ENCODE measurements around the gene KRT16.
"Not testable (repeated sequence)": the region's sequence is repeated elsewhere in the genome, so short reads cannot be mapped to it uniquely, and the experiment has no call there.

The KRT16 gene

GRCh38 chr17:41618341-41619035 is 5.9 kb upstream of the KRT16 start:
- H3K4me1 Mint-ChIP-seq = no peaks in the 10 kb centered on the region
- no peaks in the 10 kb centered on the region for H3K36me3 Mint-ChIP-seq
- H3K27me3 Mint-ChIP-seq = peaks cover 26 to 40% of the 10 kb centered on the region in 2 donors
- ATAC-seq (replicated peaks) = no peak
- DNase-seq = no peak
- no peak overlapping the region for H3K4me3 Mint-ChIP-seq
- no peaks in the 10 kb centered on the region for H3K9me3 Mint-ChIP-seq
- H3K27ac Mint-ChIP-seq = no peak overlapping the region

GRCh38 chr17:41617698-41618097 is 5.1 kb upstream of the KRT16 start:
- no peak for DNase-seq
- Mint-ChIP-seq H3K4me3 (no peak overlapping the region), H3K27ac (no peak overlapping the region), H3K4me1 (no peaks in the 10 kb centered on the region), H3K27me3 (peaks cover 27 to 42% of the 10 kb centered on the region in 2 donors), H3K9me3 (no peaks in the 10 kb centered on the region), H3K36me3 (no peaks in the 10 kb centered on the region)
- ATAC-seq (replicated peaks) = no peak

GRCh38 chr17:41617136-41617535 is 4.6 kb upstream of the KRT16 start:
- peaks cover 31 to 42% of the 10 kb centered on the region in 2 donors for H3K27me3 Mint-ChIP-seq
- no peaks in the 10 kb centered on the region for H3K9me3 Mint-ChIP-seq
- no peaks in the 10 kb centered on the region for H3K4me1 Mint-ChIP-seq

GRCh38 chr17:41616486-41616885 is 3.9 kb upstream of the KRT16 start:
- H3K4me3 Mint-ChIP-seq; DNase-seq; H3K4me1 Mint-ChIP-seq; H3K36me3 Mint-ChIP-seq; ATAC-seq (replicated peaks); H3K27ac Mint-ChIP-seq; H3K9me3 Mint-ChIP-seq: not testable (repeated sequence)
- H3K27me3 Mint-ChIP-seq = peaks cover 33 to 42% of the 10 kb centered on the region in 2 donors

More at GRCh38 chr17:41617136-41617535, 4.6 kb upstream of the KRT16 start:
- Mint-ChIP-seq H3K27ac (no peak overlapping the region), H3K36me3 (no peaks in the 10 kb centered on the region), H3K4me3 (no peak overlapping the region)
- no peak for ATAC-seq (replicated peaks)
- DNase-seq = no peak

- no peaks in the 10 kb centered on the region for H3K9me3 Mint-ChIP-seq
- no peak for ATAC-seq (replicated peaks)
Measured at GRCh38 chr17:41615454-41615853, 2.9 kb upstream of the KRT16 start.

GRCh38 chr17:41614767-41615166 is 2.2 kb upstream of the KRT16 start:
- ATAC-seq (replicated peaks); DNase-seq; H3K9me3 Mint-ChIP-seq: not testable (repeated sequence)

More at GRCh38 chr17:41615454-41615853, 2.9 kb upstream of the KRT16 start:
- Mint-ChIP-seq H3K27ac (no peak overlapping the region), H3K27me3 (peaks cover 38 to 40% of the 10 kb centered on the region in 2 donors), H3K36me3 (no peaks in the 10 kb centered on the region), H3K4me1 (no peaks in the 10 kb centered on the region), H3K4me3 (no peak overlapping the region)
- DNase-seq = no peak

GRCh38 chr17:41614098-41614497 is 1.5 kb upstream of the KRT16 start:
- no peak for ATAC-seq (replicated peaks)
- no peak for DNase-seq
- Mint-ChIP-seq H3K4me3 (no peak overlapping the region), H3K4me1 (no peaks in the 10 kb centered on the region), H3K27ac (no peak overlapping the region), H3K9me3 (no peaks in the 10 kb centered on the region), H3K36me3 (peaks cover 0 to 2% of the 10 kb centered on the region in 2 donors), H3K27me3 (peaks cover 34 to 43% of the 10 kb centered on the region in 2 donors)

More at GRCh38 chr17:41614767-41615166, 2.2 kb upstream of the KRT16 start:
- not testable (repeated sequence) for H3K4me1 Mint-ChIP-seq, H3K4me3 Mint-ChIP-seq, H3K36me3 Mint-ChIP-seq, H3K27ac Mint-ChIP-seq
- peaks cover 35 to 39% of the 10 kb centered on the region in 2 donors for H3K27me3 Mint-ChIP-seq

- ATAC-seq (replicated peaks) = no peak
- Mint-ChIP-seq H3K36me3 (peaks cover 0 to 2% of the 10 kb centered on the region in 2 donors), H3K4me1 (no peaks in the 10 kb centered on the region), H3K27ac (no peak overlapping the region), H3K27me3 (peaks cover 37 to 44% of the 10 kb centered on the region in 2 donors), H3K9me3 (no peaks in the 10 kb centered on the region), H3K4me3 (no peak overlapping the region)
- no peak for DNase-seq
Measured at GRCh38 chr17:41613277-41614082, 913 bp upstream of the KRT16 start.

GRCh38 chr17:41610965-41611640 is 1.5 kb downstream of the KRT16 start:
- H3K27ac Mint-ChIP-seq = no peak overlapping the region
- peaks cover 10 to 11% of the 10 kb centered on the region in 2 donors for H3K36me3 Mint-ChIP-seq
- no peak overlapping the region for H3K4me3 Mint-ChIP-seq
- no peak for ATAC-seq (replicated peaks)
- H3K4me1 Mint-ChIP-seq = no peaks in the 10 kb centered on the region
- H3K9me3 Mint-ChIP-seq = peaks cover 13 to 17% of the 10 kb centered on the region in 2 donors
- no peak for DNase-seq
- H3K27me3 Mint-ChIP-seq = peaks cover 52 to 56% of the 10 kb centered on the region in 2 donors

- peaks cover 49 to 53% of the 10 kb centered on the region in 2 donors for H3K27me3 Mint-ChIP-seq
- peaks cover 17 to 21% of the 10 kb centered on the region in 2 donors for H3K9me3 Mint-ChIP-seq
- H3K27ac Mint-ChIP-seq, H3K4me1 Mint-ChIP-seq, DNase-seq, H3K4me3 Mint-ChIP-seq: not testable (repeated sequence)
- peaks cover 10 to 13% of the 10 kb centered on the region in 2 donors for H3K36me3 Mint-ChIP-seq
- ATAC-seq (replicated peaks) = peak in 1 of 2 donors; percentile 29
Measured at GRCh38 chr17:41610061-41610517, 2.5 kb downstream of the KRT16 start.

GRCh38 chr17:41606930-41607329 is 5.6 kb downstream of the KRT16 start:
- H3K36me3 Mint-ChIP-seq = peaks cover 10 to 13% of the 10 kb centered on the region in 2 donors
- H3K27me3 Mint-ChIP-seq = peaks cover 48 to 61% of the 10 kb centered on the region in 2 donors
- not testable (repeated sequence) for DNase-seq; ATAC-seq (replicated peaks); H3K4me1 Mint-ChIP-seq; H3K4me3 Mint-ChIP-seq; H3K27ac Mint-ChIP-seq
- H3K9me3 Mint-ChIP-seq = peaks cover 17 to 21% of the 10 kb centered on the region in 2 donors

- Mint-ChIP-seq H3K4me3 (no peak overlapping the region), H3K36me3 (peaks cover 10 to 11% of the 10 kb centered on the region in 2 donors)
- DNase-seq = no peak
Measured at GRCh38 chr17:41602524-41602923, 10.0 kb downstream of the KRT16 start.

GRCh38 chr17:41600318-41600717 is 12.2 kb downstream of the KRT16 start:
- DNase-seq (no peak), ATAC-seq (replicated peaks) (no peak)
- H3K36me3 Mint-ChIP-seq = no peaks in the 10 kb centered on the region
- no peak overlapping the region for H3K27ac Mint-ChIP-seq
- H3K9me3 Mint-ChIP-seq = peaks cover 7 to 8% of the 10 kb centered on the region in 2 donors
- no peaks in the 10 kb centered on the region for H3K4me1 Mint-ChIP-seq
- no peak overlapping the region for H3K4me3 Mint-ChIP-seq
- H3K27me3 Mint-ChIP-seq = peaks cover 25 to 36% of the 10 kb centered on the region in 2 donors

More at GRCh38 chr17:41602524-41602923, 10.0 kb downstream of the KRT16 start:
- H3K9me3 Mint-ChIP-seq = peaks cover 22 to 26% of the 10 kb centered on the region in 2 donors
- H3K27me3 Mint-ChIP-seq = peaks cover 37 to 39% of the 10 kb centered on the region in 2 donors
- H3K27ac Mint-ChIP-seq = no peak overlapping the region
- ATAC-seq (replicated peaks) = no peak
- H3K4me1 Mint-ChIP-seq = no peaks in the 10 kb centered on the region

- H3K4me1 Mint-ChIP-seq = no peaks in the 10 kb centered on the region
- no peak for ATAC-seq (replicated peaks)
- DNase-seq = no peak
- H3K9me3 Mint-ChIP-seq = peaks cover 7 to 8% of the 10 kb centered on the region in 2 donors
- no peak overlapping the region for H3K27ac Mint-ChIP-seq
- H3K36me3 Mint-ChIP-seq = no peaks in the 10 kb centered on the region
- H3K4me3 Mint-ChIP-seq = no peak overlapping the region
- H3K27me3 Mint-ChIP-seq = peaks cover 29 to 35% of the 10 kb centered on the region in 2 donors
Measured at GRCh38 chr17:41599680-41600079, 12.9 kb downstream of the KRT16 start.
